ENCODE measurements around the gene KCNMA1.

Gene KCNMA1

DNA sequence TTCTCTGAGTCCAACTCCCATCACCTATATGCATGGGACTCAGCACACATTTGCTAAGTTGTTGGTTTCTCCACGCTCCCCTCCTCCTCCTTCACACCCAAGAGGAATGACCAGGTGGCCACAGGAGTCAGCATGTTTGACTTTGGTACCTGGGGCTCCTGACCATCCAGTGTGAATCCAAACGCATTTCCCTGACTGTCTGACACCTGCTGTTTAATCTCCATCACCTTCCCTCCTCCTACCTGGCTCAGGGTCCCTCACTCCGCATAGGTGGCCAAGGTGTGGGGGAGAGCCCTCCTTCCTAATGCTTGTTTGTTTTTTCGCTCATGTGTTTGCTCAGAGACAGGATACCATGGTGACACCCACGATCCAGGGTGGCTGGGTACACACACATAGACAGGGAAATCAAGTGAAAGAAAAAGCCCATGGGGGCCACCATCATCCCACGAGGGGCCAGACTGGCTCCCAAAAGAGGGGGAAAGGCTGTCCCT is 194.9 kb downstream of the KCNMA1 start:
- no peak overlapping the region for H3K4me3 ChIP-seq (ENCODE audit: low read length)
- H3K27me3 ChIP-seq (ENCODE audit: control insufficient read depth, insufficient read depth, low read length): no peaks in the 10 kb centered on the region

DNA sequence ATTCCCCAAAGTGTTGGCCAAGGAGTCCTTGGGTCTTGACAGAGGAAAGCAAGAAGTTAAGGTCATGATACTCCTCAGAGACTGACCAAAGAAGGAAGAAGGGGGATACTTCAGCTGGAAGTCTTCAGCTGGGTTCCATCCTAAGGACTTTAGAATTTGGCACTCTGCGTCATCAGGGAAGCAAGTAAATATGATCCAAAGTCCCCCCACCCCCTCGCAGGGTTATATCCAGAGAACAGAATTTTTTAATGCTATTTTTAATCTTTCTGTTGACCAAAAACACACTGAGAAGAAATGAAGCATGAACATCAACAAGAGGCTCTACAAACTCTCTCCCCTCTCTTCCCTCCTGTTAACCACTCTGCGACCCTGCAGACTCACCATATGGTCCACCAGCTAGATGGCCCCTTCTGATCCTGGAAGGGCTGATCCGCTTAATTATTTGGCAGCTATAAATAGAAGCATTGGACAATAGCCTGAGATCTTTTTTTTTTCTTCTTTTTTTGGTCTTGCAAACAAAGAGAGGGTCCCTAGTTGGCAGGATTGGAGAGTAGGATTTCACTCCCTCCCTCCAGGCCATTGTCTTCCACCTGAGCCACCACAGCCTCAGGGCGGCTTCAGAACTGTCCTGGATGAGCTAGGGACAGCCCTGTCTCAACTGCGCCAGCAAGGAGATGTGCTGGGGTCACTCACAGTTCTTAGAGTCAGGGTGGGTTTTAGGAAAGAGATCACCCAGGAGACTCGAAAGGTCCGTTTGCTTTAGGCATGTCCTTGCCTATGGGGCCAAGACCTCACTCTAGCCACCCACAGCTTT is 196.0 kb downstream of the KCNMA1 start:
- Histone ChIP-seq H3K4me1 (ENCODE audit: control insufficient read depth, low read depth, low read length) (no peaks in the 10 kb centered on the region), H3K36me3 (ENCODE audit: control insufficient read depth, low read depth, low read length) (no peaks in the 10 kb centered on the region), H3K9me3 (ENCODE audit: control insufficient read depth, low read depth, low read length) (no peaks in the 10 kb centered on the region), H3K4me3 (ENCODE audit: low read length) (no peak overlapping the region), H3K27ac (ENCODE audit: low read length) (no peak overlapping the region), H3K9ac (ENCODE audit: low read length) (no peak overlapping the region), H3K27me3 (ENCODE audit: control insufficient read depth, insufficient read depth, low read length) (no peaks in the 10 kb centered on the region)

More for the DNA sequence above, 194.9 kb downstream of the KCNMA1 start:
- Histone ChIP-seq H3K9ac (ENCODE audit: low read length) (no peak overlapping the region), H3K9me3 (ENCODE audit: control insufficient read depth, low read depth, low read length) (no peaks in the 10 kb centered on the region), H3K27ac (ENCODE audit: low read length) (no peak overlapping the region), H3K4me1 (ENCODE audit: control insufficient read depth, low read depth, low read length) (no peaks in the 10 kb centered on the region), H3K36me3 (ENCODE audit: control insufficient read depth, low read depth, low read length) (no peaks in the 10 kb centered on the region)

DNA sequence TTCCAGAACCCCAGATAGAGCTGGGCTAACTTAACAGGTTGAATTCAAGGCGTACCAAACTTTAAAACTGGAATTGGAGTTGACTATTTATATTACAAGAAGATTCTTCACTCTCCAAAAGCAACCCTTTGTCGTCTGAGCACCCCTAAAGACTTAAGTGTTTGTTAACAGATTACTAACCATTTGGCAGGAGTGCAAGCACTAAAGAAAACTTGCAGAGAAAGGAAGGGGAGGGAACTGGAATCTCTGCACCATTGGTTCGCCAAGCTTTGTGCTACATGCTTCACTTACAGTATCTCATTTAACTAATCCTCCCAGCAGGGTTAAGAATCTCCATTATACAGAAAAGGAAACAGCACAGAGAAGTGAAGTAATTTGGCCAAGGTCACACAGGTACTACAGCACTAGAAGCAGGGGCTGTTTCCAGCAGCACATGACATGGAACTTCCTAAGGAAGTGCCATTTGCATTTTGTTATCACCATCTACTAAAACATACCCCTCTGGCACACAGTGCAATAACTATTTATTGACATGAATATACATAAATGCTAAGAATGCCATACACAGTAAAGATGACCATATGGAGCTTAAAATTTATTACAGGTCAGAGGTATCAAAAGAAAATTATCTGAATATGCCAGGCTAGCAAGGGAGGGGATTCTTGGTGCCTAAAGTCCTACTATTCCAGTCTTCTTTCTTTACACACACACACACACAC is 201.2 kb downstream of the KCNMA1 start:
- Histone ChIP-seq H3K27me3 (ENCODE audit: control insufficient read depth, insufficient read depth, low read length) (no peaks in the 10 kb centered on the region), H3K9me3 (ENCODE audit: control insufficient read depth, low read depth, low read length) (no peaks in the 10 kb centered on the region), H3K4me3 (ENCODE audit: low read length) (no peak overlapping the region)

DNA sequence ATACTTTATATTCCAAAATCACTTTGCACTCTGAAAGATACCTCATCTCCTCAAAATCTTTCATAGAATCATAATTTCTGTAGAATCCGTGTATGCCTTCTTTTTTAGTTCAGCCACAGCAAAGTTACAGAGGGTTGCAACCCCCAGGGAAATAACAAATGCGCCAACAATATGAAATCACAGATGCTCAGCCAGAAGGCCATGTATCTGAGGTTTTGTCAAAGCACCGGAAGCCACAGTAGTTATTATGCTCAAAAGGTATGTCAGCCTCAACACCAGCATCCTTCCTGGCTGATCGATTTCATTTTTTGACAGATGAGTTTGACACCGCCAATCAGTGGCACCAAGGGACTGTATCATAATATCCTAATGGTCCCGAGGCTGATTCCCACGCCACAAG is 204.1 kb downstream of the KCNMA1 start:
- Histone ChIP-seq H3K4me3 (ENCODE audit: low read length) (no peak overlapping the region), H3K9ac (ENCODE audit: low read length) (no peak overlapping the region), H3K27me3 (ENCODE audit: control insufficient read depth, insufficient read depth, low read length) (no peaks in the 10 kb centered on the region), H3K9me3 (ENCODE audit: control insufficient read depth, low read depth, low read length) (no peaks in the 10 kb centered on the region), H3K36me3 (ENCODE audit: control insufficient read depth, low read depth, low read length) (no peaks in the 10 kb centered on the region), H3K4me1 (ENCODE audit: control insufficient read depth, low read depth, low read length) (peaks cover 10% of the 10 kb centered on the region), H3K27ac (ENCODE audit: low read length) (no peak overlapping the region)

More for the DNA sequence above, 201.2 kb downstream of the KCNMA1 start:
- Histone ChIP-seq H3K4me1 (ENCODE audit: control insufficient read depth, low read depth, low read length) (no peaks in the 10 kb centered on the region), H3K36me3 (ENCODE audit: control insufficient read depth, low read depth, low read length) (no peaks in the 10 kb centered on the region), H3K9ac (ENCODE audit: low read length) (no peak overlapping the region), H3K27ac (ENCODE audit: low read length) (no peak overlapping the region)

DNA sequence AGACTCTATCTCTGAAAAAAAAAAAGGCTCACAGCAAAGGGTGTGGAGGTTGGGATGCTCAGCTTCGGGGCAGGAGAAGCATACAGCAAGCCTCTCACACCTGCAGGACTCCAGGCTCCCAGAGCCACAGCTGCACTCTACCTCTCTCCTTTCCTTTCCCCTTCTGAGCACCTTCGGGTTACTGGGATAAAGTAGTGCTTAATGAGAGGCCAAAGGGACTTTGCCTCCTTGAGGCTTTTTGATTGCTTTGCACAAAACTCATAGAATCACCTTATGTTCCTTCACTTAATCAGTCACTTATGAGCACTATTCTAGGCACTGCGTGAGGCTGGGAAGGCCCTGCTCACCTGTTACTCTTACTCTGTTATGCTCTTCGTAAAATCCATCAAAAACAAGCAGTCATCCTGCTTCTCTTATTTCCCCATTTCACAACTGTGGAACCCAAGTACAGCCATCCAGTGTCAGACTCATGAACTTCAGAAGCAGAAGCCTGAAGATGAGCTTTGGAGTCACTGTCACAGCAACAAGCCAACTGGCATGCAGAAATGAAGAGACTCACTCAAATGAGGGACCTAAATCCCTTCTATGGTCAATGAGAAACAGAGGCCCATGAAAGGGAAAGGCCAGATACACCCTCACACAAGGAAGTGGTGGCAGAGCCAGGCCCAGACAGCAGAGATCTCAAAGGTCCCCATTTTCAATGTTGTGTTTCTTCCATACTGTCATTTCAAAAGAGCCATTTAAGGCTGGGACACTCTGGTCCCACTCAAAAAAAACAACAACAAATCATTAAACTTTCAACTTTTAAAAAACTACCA is 205.4 kb downstream of the KCNMA1 start:
- no peak overlapping the region for H3K4me3 ChIP-seq (ENCODE audit: low read length)
- no peak overlapping the region for H3K9ac ChIP-seq (ENCODE audit: low read length)
- no peaks in the 10 kb centered on the region for H3K9me3 ChIP-seq (ENCODE audit: control insufficient read depth, low read depth, low read length)
- no peaks in the 10 kb centered on the region for H3K27me3 ChIP-seq (ENCODE audit: control insufficient read depth, insufficient read depth, low read length)
- no peaks in the 10 kb centered on the region for H3K36me3 ChIP-seq (ENCODE audit: control insufficient read depth, low read depth, low read length)
- peaks cover 10% of the 10 kb centered on the region for H3K4me1 ChIP-seq (ENCODE audit: control insufficient read depth, low read depth, low read length)
- no peak overlapping the region for H3K27ac ChIP-seq (ENCODE audit: low read length)

DNA sequence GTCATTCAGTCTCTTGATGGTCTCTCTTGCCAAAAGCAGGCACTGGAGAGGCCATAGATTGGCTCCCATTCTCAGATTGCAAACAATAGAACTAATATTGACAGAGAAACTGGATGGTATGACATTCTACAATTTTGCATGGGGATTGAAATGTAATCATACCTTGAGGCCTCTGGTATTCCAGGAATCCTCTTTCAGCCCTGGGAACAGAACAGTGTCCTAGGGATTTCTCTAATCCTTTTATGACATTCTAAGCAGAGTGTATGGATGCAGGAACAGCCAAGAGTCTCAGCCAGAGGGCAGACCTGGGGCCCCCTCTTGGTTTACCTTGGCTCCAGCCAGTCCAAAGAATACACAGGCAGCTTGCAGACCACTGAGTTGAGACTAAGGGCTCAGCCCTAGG is 206.4 kb downstream of the KCNMA1 start:
- Histone ChIP-seq H3K4me3 (ENCODE audit: low read length) (no peak overlapping the region), H3K36me3 (ENCODE audit: control insufficient read depth, low read depth, low read length) (no peaks in the 10 kb centered on the region), H3K9me3 (ENCODE audit: control insufficient read depth, low read depth, low read length) (no peaks in the 10 kb centered on the region), H3K4me1 (ENCODE audit: control insufficient read depth, low read depth, low read length) (peaks cover 10% of the 10 kb centered on the region), H3K27me3 (ENCODE audit: control insufficient read depth, insufficient read depth, low read length) (no peaks in the 10 kb centered on the region), H3K9ac (ENCODE audit: low read length) (no peak overlapping the region), H3K27ac (ENCODE audit: low read length) (no peak overlapping the region)

DNA sequence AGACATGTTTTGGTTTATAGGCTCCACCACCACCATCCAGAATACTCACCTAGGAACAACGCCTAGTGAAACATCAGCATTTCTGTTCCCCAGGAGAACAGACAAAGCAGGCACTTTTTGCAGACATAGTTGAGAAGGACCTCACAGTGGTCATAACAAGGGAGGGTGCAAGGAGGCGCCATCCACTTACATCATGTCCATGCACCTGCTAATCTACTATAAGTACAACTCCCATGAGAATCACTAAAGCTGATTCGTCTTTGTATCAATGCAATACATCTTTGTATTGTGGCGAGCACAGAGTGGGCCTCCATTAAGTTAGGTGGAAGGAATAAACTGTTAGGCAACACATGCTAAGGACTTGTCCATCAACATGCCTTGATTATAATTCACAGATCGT is 207.1 kb downstream of the KCNMA1 start:
- Histone ChIP-seq H3K4me1 (ENCODE audit: control insufficient read depth, low read depth, low read length) (peaks cover 10% of the 10 kb centered on the region), H3K27ac (ENCODE audit: low read length) (no peak overlapping the region), H3K27me3 (ENCODE audit: control insufficient read depth, insufficient read depth, low read length) (no peaks in the 10 kb centered on the region), H3K9me3 (ENCODE audit: control insufficient read depth, low read depth, low read length) (no peaks in the 10 kb centered on the region), H3K36me3 (ENCODE audit: control insufficient read depth, low read depth, low read length) (no peaks in the 10 kb centered on the region), H3K9ac (ENCODE audit: low read length) (no peak overlapping the region), H3K4me3 (ENCODE audit: low read length) (no peak overlapping the region)

DNA sequence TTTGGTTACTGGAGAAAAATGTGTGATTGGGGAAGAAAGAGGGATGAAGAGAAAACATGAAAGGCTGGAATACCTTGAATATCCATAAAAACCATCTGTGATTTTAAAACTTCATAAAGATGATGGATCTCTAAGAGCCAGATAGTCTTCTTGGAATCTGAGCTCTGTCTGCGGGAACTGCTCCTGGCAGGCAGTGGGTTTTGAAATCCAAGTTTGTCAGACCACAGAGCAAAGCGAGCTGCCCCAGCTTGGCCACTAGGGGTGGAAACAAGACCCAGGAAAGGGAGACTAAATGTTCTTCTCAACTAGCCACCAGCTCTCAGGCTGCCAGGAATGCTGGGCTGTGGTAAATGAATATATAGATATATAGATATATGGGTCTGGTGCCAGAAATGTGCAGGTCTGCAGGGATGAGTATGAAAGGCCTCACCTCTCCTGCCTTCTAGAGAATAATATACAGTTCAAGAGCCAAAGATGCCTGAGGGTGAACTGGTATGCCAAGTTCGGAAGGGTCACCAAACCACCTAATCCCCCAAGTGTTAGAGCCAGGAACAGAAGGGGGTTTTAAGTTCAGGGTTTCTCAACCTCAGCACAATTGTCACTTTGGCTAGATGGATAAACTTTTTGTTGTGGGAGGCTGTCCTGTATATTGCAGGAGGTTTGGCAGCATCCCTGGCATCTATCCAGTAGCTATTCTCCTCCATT is 208.8 kb downstream of the KCNMA1 start:
- Histone ChIP-seq H3K4me3 (ENCODE audit: low read length) (no peak overlapping the region), H3K27ac (ENCODE audit: low read length) (no peak overlapping the region), H3K4me1 (ENCODE audit: control insufficient read depth, low read depth, low read length) (peaks cover 10% of the 10 kb centered on the region), H3K27me3 (ENCODE audit: control insufficient read depth, insufficient read depth, low read length) (no peaks in the 10 kb centered on the region), H3K9me3 (ENCODE audit: control insufficient read depth, low read depth, low read length) (no peaks in the 10 kb centered on the region), H3K36me3 (ENCODE audit: control insufficient read depth, low read depth, low read length) (no peaks in the 10 kb centered on the region), H3K9ac (ENCODE audit: low read length) (no peak overlapping the region)

DNA sequence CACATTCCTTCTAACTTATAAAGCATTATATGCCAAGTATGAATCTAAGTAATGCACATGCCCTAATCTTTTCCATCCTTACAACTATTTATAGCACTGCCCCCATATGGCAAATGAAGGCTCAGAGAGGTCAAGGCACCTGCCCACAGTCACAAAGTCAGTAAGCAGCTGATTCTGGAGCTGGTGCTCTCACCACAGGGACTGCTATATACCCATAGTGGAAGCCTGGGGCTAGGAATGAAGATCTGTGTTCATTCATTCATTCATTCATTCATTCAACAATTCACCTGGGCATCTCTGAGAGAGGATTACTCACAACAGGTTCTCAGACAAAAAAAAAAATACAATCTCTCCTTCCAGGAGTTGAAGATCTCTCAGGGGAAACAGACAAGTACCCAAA is 213.4 kb downstream of the KCNMA1 start:
- Histone ChIP-seq H3K36me3 (ENCODE audit: control insufficient read depth, low read depth, low read length) (no peaks in the 10 kb centered on the region), H3K27me3 (ENCODE audit: control insufficient read depth, insufficient read depth, low read length) (no peaks in the 10 kb centered on the region), H3K9ac (ENCODE audit: low read length) (no peak overlapping the region), H3K4me3 (ENCODE audit: low read length) (no peak overlapping the region), H3K27ac (ENCODE audit: low read length) (no peak overlapping the region), H3K9me3 (ENCODE audit: control insufficient read depth, low read depth, low read length) (no peaks in the 10 kb centered on the region), H3K4me1 (ENCODE audit: control insufficient read depth, low read depth, low read length) (no peaks in the 10 kb centered on the region)

DNA sequence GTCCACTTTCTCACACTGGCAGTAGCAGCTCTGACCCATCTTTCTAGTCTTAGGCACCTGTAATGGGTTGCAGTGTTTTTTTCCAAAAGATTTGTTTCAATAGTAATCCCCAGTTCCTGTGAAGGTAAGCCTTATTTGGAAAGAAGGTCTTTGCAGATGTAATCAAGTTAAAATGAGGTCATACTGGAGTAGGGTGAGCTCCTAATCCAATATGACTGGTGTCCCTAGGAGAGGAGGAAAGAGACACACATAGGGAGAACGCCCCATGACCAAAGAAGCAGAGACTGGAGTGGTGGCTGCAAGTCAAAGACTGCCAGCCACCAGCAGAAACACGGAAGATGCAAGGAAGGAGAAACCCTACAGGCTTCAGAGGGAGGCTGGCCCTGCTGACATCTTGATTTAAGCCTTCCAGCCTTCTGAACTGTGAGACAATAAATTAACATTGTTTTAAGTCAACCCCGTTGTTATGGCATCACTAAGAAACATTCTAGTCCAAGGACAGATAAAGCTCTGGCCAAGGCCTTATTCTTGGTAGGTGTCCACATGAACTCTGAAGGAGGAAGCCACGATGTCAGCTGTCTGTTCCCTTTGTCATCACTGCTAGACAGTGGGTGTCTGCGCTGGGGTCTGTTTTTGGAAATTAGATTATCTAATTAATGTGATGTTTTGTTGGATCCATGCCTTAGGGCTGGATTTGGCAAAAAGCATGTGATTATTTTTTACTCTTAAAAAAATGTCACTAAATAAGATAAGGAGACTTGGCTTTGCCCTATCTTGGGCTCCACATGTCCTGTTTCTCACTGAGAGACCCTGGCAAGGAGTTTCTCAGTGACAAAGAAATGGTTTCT is 214.9 kb downstream of the KCNMA1 start:
- Histone ChIP-seq H3K36me3 (ENCODE audit: control insufficient read depth, low read depth, low read length) (no peaks in the 10 kb centered on the region), H3K4me1 (ENCODE audit: control insufficient read depth, low read depth, low read length) (no peaks in the 10 kb centered on the region), H3K4me3 (ENCODE audit: low read length) (no peak overlapping the region), H3K27ac (ENCODE audit: low read length) (no peak overlapping the region), H3K9ac (ENCODE audit: low read length) (no peak overlapping the region), H3K9me3 (ENCODE audit: control insufficient read depth, low read depth, low read length) (no peaks in the 10 kb centered on the region), H3K27me3 (ENCODE audit: control insufficient read depth, insufficient read depth, low read length) (no peaks in the 10 kb centered on the region)

All from iPS-18a (cell line).